HG03159 (cell line): Measurements from ENCODE around the gene IGF2BP2.
"Not testable (repeated sequence)": the region's sequence is repeated elsewhere in the genome, so short reads cannot be mapped to it uniquely, and the experiment has no call there.

Experiments used
- ATAC-seq: cut with Tn5 transposase; IDR thresholded peaks from one replicate; pipeline ENCODE4 v1.9.1; 2021; ENCODE audit warnings: mild to moderate bottlenecking, moderate library complexity; ENCODE audit not compliant: unreplicated experiment

The IGF2BP2 gene

GRCh38 chr3:185838417-185838989 is 13.7 kb upstream of the IGF2BP2 start:
- ATAC-seq: not testable (repeated sequence)

GRCh38 chr3:185837414-185837813 is 12.6 kb upstream of the IGF2BP2 start:
- no peak for ATAC-seq

- ATAC-seq: no peak
Observed at GRCh38 chr3:185831990-185832389, 7.1 kb upstream of the IGF2BP2 start.

- no peak for ATAC-seq
Observed at GRCh38 chr3:185831195-185831594, 6.4 kb upstream of the IGF2BP2 start.

- no peak for ATAC-seq
Observed at GRCh38 chr3:185830018-185830797, 5.4 kb upstream of the IGF2BP2 start.

GRCh38 chr3:185828755-185829154 is 3.9 kb upstream of the IGF2BP2 start:
- ATAC-seq: no peak

- no peak for ATAC-seq
Observed at GRCh38 chr3:185827595-185828344, 2.9 kb upstream of the IGF2BP2 start.

GRCh38 chr3:185825639-185826481 is 1.0 kb upstream of the IGF2BP2 start:
- ATAC-seq: peak; percentile 52

GRCh38 chr3:185824051-185825005 is 514 bp downstream of the IGF2BP2 start:
- peak; percentile 20 for ATAC-seq

- ATAC-seq: no peak
Observed at GRCh38 chr3:185823078-185824044, 1.5 kb downstream of the IGF2BP2 start.

- no peak for ATAC-seq
Observed at GRCh38 chr3:185822221-185823000, 2.4 kb downstream of the IGF2BP2 start.

GRCh38 chr3:185820973-185821758 is 3.7 kb downstream of the IGF2BP2 start:
- no peak for ATAC-seq

- no peak for ATAC-seq
Observed at GRCh38 chr3:185818267-185818875, 6.5 kb downstream of the IGF2BP2 start.

- no peak for ATAC-seq
Observed at GRCh38 chr3:185815391-185816282, 9.2 kb downstream of the IGF2BP2 start.

GRCh38 chr3:185813691-185814215 is 11.1 kb downstream of the IGF2BP2 start:
- no peak for ATAC-seq
